ENCODE results near the gene MRPL4. TPM values are rescaled to one million over a fixed set of nuclear protein-coding genes. Genes with fewer than 3 reads are reported as not detected.

Gene MRPL4
- polyA plus RNA-seq, 1 of the 3 experiments (the other 2 are of a cell fraction), result 110 TPM

- Histone ChIP-seq H3K9ac (no peak overlapping the region), H3K9me2 (no peaks in the 10 kb centered on the region), H2AFZ (ENCODE audit: low read depth) (no peak overlapping the region), H3K79me2 (ENCODE audit: insufficient read depth) (peaks cover 21% of the 10 kb centered on the region), H3K27me3 (ENCODE audit: insufficient read depth) (no peaks in the 10 kb centered on the region), H4K20me1 (ENCODE audit: insufficient read depth) (no peaks in the 10 kb centered on the region), H3F3A (replicated peaks; ENCODE audit: insufficient read depth) (peaks cover 7% of the 10 kb centered on the region), H3K36me3 (replicated peaks in 1 of 2; ENCODE audit: control insufficient read depth in 1 of 2, insufficient read depth in 2 of 2, low read length in 1 of 2) (peaks cover 6 to 23% of the 10 kb centered on the region in 2 experiments), H3K4me3 (ENCODE audit: low read depth in 2 of 2, low read length in 1 of 2) (no peak overlapping the region), H3K4me1 (ENCODE audit: control insufficient read depth in 1 of 2, insufficient read depth in 2 of 2, low read depth in 1 of 2, low read length in 1 of 2) (peaks cover 0 to 5% of the 10 kb centered on the region in 2 experiments; a peak in 1 of 4 replicates), H3K9me3 (no peaks in the 10 kb centered on the region), H3K4me2 (no peak overlapping the region), H3K27ac (ENCODE audit: low read depth in 2 of 2, low read length in 1 of 2) (no peak overlapping the region)
- TF ChIP-seq TCF12 (IDR thresholded peaks at IDR 0.05), result no peak
- TF ChIP-seq PBX3 (IDR thresholded peaks at IDR 0.05), result no peak
- no peak for TF ChIP-seq RAD21 (IDR thresholded peaks at IDR 0.05; ENCODE audit: low read length)
- TF ChIP-seq YY1 (IDR thresholded peaks at IDR 0.05; ENCODE audit: low read depth), result no peak
- TF ChIP-seq TAF1 (IDR thresholded peaks at IDR 0.05; ENCODE audit: borderline replicate concordance, low read depth, low read length), result no peak
- no peak for TF ChIP-seq REST (IDR thresholded peaks at IDR 0.05; ENCODE audit: low read depth, low read length)
- TF ChIP-seq FOXM1 (IDR thresholded peaks at IDR 0.05; ENCODE audit: low read depth), result no peak
- no peak for TF ChIP-seq JUND (IDR thresholded peaks at IDR 0.05)
- TF ChIP-seq NRF1 (IDR thresholded peaks at IDR 0.05; ENCODE audit: low read depth, low read length), result no peak
- TF ChIP-seq GATA2 (CRISPR knock-in tag; IDR thresholded peaks at IDR 0.05), result no peak
- TF ChIP-seq POLR2AphosphoS5 (IDR thresholded peaks at IDR 0.05; ENCODE audit: low read depth, low read length), result no peak
- TF ChIP-seq IRF3 (IDR thresholded peaks at IDR 0.05; ENCODE audit: low read depth, low read length), result no peak
- TF ChIP-seq SIN3A (IDR thresholded peaks at IDR 0.05; ENCODE audit: borderline replicate concordance, low read depth, low read length), result no peak
- no peak for TF ChIP-seq ZBTB33 (IDR thresholded peaks at IDR 0.05; ENCODE audit: borderline replicate concordance, low read depth)
- no peak for TF ChIP-seq FOXJ3 (CRISPR knock-in tag; IDR thresholded peaks at IDR 0.05)
- TF ChIP-seq RXRA (IDR thresholded peaks at IDR 0.05; ENCODE audit: borderline replicate concordance, low read depth), result no peak
- no peak for TF ChIP-seq TEAD4 (IDR thresholded peaks at IDR 0.05; ENCODE audit: borderline replicate concordance, insufficient read depth)
- no peak for TF ChIP-seq USF1 (IDR thresholded peaks at IDR 0.05; ENCODE audit: borderline replicate concordance, low read depth)
- no peak for TF ChIP-seq MAX (IDR thresholded peaks at IDR 0.05; ENCODE audit: low read depth)
- POLR2A ChIA-PET, result no interaction called here
- WGBS (ENCODE audit: low lambda C conversion rate), result 97% methylated on average over 3 of the region's 3 CpGs
- CTCF ChIA-PET, result interaction anchor here (0.6 kb wide), 1 partner anchor 10 kb away, joined by 3 read pairs; no protein-coding TSS in a partner anchor
- no peak for DNase-seq
Measured at GRCh38 chr19:10254244-10254643, 2.2 kb downstream of the MRPL4 start.
